ENCODE measurements around the gene GDF10. TPM values are rescaled to one million over a fixed set of nuclear protein-coding genes. Genes with fewer than 3 reads are reported as not detected.

Gene GDF10
- 1.7 to 2.1 TPM (median 1.8 TPM) in 3 replicates for total RNA-seq

- Mint-ChIP-seq H3K36me3 (no peaks in the 10 kb centered on the region), H3K27ac (no peak within 1 kb of the TSS), H3K4me3 (peak within 1 kb of the TSS; percentile 60), H3K9me3 (no peaks in the 10 kb centered on the region), H3K27me3 (ENCODE audit: low read depth) (peaks cover 92% of the 10 kb centered on the region), H3K4me1 (peaks cover 8% of the 10 kb centered on the region)
- DNase-seq (ENCODE audit: low spot score in 2 of 2, unreplicated experiment in 2 of 2): no peak
- no peak for TF ChIP-seq CTCF (IDR thresholded peaks at IDR 0.05; ENCODE audit: unreplicated experiment)
Measured at GRCh38 chr10:47299611-47300428, at the start of gene GDF10. Gene GDF10, plus strand, starts transcription at chr10:47300197. Its CDS starts 455 bp downstream, at chr10:47300652.

GRCh38 chr10:47252093-47252780 is 47.8 kb upstream of the GDF10 start:
- Mint-ChIP-seq H3K36me3 (no peaks in the 10 kb centered on the region), H3K4me1 (no peaks in the 10 kb centered on the region), H3K9me3 (no peaks in the 10 kb centered on the region), H3K27ac (no peak overlapping the region), H3K4me3 (no peak overlapping the region), H3K27me3 (ENCODE audit: low read depth) (peaks cover 14% of the 10 kb centered on the region)
- DNase-seq (ENCODE audit: low spot score in 2 of 2, unreplicated experiment in 2 of 2): no peak
- TF ChIP-seq CTCF (IDR thresholded peaks at IDR 0.05; ENCODE audit: unreplicated experiment): no peak

- DNase-seq (ENCODE audit: low spot score in 2 of 2, unreplicated experiment in 2 of 2): no peak
- peaks cover 15% of the 10 kb centered on the region for H3K27me3 Mint-ChIP-seq (ENCODE audit: low read depth)
- H3K36me3 Mint-ChIP-seq: no peaks in the 10 kb centered on the region
- no peak for TF ChIP-seq CTCF (IDR thresholded peaks at IDR 0.05; ENCODE audit: unreplicated experiment)
- no peak overlapping the region for H3K4me3 Mint-ChIP-seq
- H3K27ac Mint-ChIP-seq: no peak overlapping the region
- no peaks in the 10 kb centered on the region for H3K4me1 Mint-ChIP-seq
- H3K9me3 Mint-ChIP-seq: no peaks in the 10 kb centered on the region
Measured at GRCh38 chr10:47253030-47253637, 46.9 kb upstream of the GDF10 start.

DNA sequence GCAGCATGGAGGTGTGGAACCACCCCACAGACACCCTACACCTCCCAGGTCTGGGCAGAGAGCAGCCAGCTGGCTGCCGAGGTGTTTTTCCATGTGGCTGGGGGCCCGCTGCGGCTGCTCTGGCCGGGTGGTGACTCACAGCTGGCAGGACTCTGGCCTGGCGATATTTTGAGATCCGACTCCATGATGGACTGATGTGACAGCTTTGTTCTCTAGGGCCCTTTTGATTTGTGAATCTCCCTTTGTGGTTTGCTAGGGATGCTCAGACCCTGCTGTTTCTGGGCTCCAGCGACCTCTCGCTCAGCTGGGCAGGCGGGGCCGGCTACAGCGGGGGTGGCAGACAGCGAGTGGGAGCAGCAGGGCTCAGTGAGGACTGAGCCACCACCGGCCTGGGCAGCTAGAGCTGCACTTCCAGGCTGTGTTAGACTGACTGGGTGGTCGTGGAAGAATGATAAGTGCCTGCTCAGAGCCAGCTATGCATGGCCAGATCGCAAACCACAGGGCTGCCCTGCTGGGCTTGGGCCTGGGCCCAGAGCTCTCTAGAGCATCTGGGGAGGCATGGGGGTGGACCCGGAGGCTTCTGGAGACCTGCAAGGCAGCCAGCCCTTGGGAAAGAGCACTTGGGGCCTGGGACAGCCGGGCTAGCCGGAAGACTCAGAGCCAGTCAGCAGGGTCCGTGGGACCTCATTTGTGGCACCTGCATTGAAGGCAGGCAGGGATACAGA is 46.2 kb upstream of the GDF10 start:
- no peaks in the 10 kb centered on the region for H3K9me3 Mint-ChIP-seq
- no peak overlapping the region for H3K27ac Mint-ChIP-seq
- no peaks in the 10 kb centered on the region for H3K4me1 Mint-ChIP-seq
- H3K36me3 Mint-ChIP-seq: no peaks in the 10 kb centered on the region
- H3K4me3 Mint-ChIP-seq: no peak overlapping the region
- no peak for DNase-seq (ENCODE audit: low spot score in 2 of 2, unreplicated experiment in 2 of 2)
- H3K27me3 Mint-ChIP-seq (ENCODE audit: low read depth): peaks cover 11% of the 10 kb centered on the region
- TF ChIP-seq CTCF (IDR thresholded peaks at IDR 0.05; ENCODE audit: unreplicated experiment): no peak

- H3K36me3 Mint-ChIP-seq: no peaks in the 10 kb centered on the region
- peaks cover 9% of the 10 kb centered on the region for H3K27me3 Mint-ChIP-seq (ENCODE audit: low read depth)
- no peak overlapping the region for H3K4me3 Mint-ChIP-seq
- no peak for DNase-seq (ENCODE audit: low spot score in 2 of 2, unreplicated experiment in 2 of 2)
- no peaks in the 10 kb centered on the region for H3K4me1 Mint-ChIP-seq
- TF ChIP-seq CTCF (IDR thresholded peaks at IDR 0.05; ENCODE audit: unreplicated experiment): no peak
- no peaks in the 10 kb centered on the region for H3K9me3 Mint-ChIP-seq
- H3K27ac Mint-ChIP-seq: no peak overlapping the region
Measured at GRCh38 chr10:47254611-47255010, 45.4 kb upstream of the GDF10 start.

Data from mesothelial cell of epicardium (in vitro differentiated cells).